WERI-Rb-1 (cell line): ENCODE results near the gene KLHL36.

Experiments used
- DNase-seq: peaks from one replicate; pipeline ENCODE4 v3.0.0-alpha.2; 2020
- H3K27ac ChIP-seq: fragments of 250-450 bp; sonication (Bioruptor Pico); 2 replicates; pipeline ENCODE4 v1.5.1; 2020; ENCODE audit warnings: mild to moderate bottlenecking, moderate library complexity
- H3K27me3 ChIP-seq: fragments of 250-450 bp; sonication (Bioruptor Pico); 2 replicates; pipeline ENCODE4 v1.5.1; 2021; ENCODE audit warnings: mild to moderate bottlenecking, low read depth, moderate library complexity; ENCODE audit not compliant: insufficient read depth, severe bottlenecking
- H3K36me3 ChIP-seq: fragments of 250-450 bp; sonication (Bioruptor Pico); 2 replicates; pipeline ENCODE4 v1.5.1; 2020; ENCODE audit warnings: mild to moderate bottlenecking, moderate library complexity
- H3K4me3 ChIP-seq: 2 replicates; pipeline ENCODE4 v1.5.1; 2011; ENCODE audit warnings: low read depth, mild to moderate bottlenecking, control low read depth, low read length
- H3K9me3 ChIP-seq: fragments of 250-450 bp; sonication (Bioruptor Pico); 2 replicates; pipeline ENCODE4 v1.5.1; 2021; ENCODE audit warnings: mild to moderate bottlenecking, moderate library complexity; ENCODE audit not compliant: severe bottlenecking
- CTCF ChIP-seq: IDR thresholded peaks from 2 replicates; pipeline ENCODE4 v1.5.1; 2011; ENCODE audit warnings: low read depth, mild to moderate bottlenecking, control low read depth, inconsistent platforms, low read length

KLHL36 gene

GRCh38 chr16:84677017-84677803 is 28.9 kb downstream of the KLHL36 start:
- peak; percentile 25 for DNase-seq
- no peak for TF ChIP-seq CTCF

GRCh38 chr16:84677849-84678248 is 29.5 kb downstream of the KLHL36 start:
- peak; percentile 77 for DNase-seq
- no peak overlapping the region for H3K4me3 ChIP-seq
- TF ChIP-seq CTCF = no peak
- no peaks in the 10 kb centered on the region for H3K27me3 ChIP-seq
- H3K9me3 ChIP-seq = no peaks in the 10 kb centered on the region
- no peaks in the 10 kb centered on the region for H3K36me3 ChIP-seq
- H3K27ac ChIP-seq = peak overlapping the region; percentile 52

More at GRCh38 chr16:84677017-84677803, 28.9 kb downstream of the KLHL36 start:
- Histone ChIP-seq H3K4me3 (no peak overlapping the region), H3K27ac (peak overlapping the region; percentile 39; the same call in 1 of the 2 replicates), H3K9me3 (no peaks in the 10 kb centered on the region), H3K36me3 (no peaks in the 10 kb centered on the region), H3K27me3 (no peaks in the 10 kb centered on the region)

- Histone ChIP-seq H3K4me3 (no peak overlapping the region), H3K36me3 (no peaks in the 10 kb centered on the region), H3K27ac (peak overlapping the region; percentile 52), H3K27me3 (no peaks in the 10 kb centered on the region), H3K9me3 (no peaks in the 10 kb centered on the region)
- no peak for DNase-seq
- TF ChIP-seq CTCF = no peak
These were observed 30.2 kb downstream of the KLHL36 start for GRCh38 chr16:84678541-84678940.

- DNase-seq = no peak
These were observed 32.0 kb downstream of the KLHL36 start for GRCh38 chr16:84680165-84680842.

GRCh38 chr16:84680843-84681629 is 32.7 kb downstream of the KLHL36 start:
- DNase-seq = no peak
- Histone ChIP-seq H3K27me3 (no peaks in the 10 kb centered on the region), H3K4me3 (no peak overlapping the region), H3K27ac (no peak overlapping the region), H3K36me3 (no peaks in the 10 kb centered on the region), H3K9me3 (no peaks in the 10 kb centered on the region)
- no peak for TF ChIP-seq CTCF

More at GRCh38 chr16:84680165-84680842, 32.0 kb downstream of the KLHL36 start:
- H3K27me3 ChIP-seq = no peaks in the 10 kb centered on the region
- H3K9me3 ChIP-seq = no peaks in the 10 kb centered on the region
- H3K36me3 ChIP-seq = no peaks in the 10 kb centered on the region
- no peak overlapping the region for H3K27ac ChIP-seq
- H3K4me3 ChIP-seq = no peak overlapping the region
- TF ChIP-seq CTCF = no peak
